ENCODE data around the gene PTPRN2.

Gene PTPRN2

DNA sequence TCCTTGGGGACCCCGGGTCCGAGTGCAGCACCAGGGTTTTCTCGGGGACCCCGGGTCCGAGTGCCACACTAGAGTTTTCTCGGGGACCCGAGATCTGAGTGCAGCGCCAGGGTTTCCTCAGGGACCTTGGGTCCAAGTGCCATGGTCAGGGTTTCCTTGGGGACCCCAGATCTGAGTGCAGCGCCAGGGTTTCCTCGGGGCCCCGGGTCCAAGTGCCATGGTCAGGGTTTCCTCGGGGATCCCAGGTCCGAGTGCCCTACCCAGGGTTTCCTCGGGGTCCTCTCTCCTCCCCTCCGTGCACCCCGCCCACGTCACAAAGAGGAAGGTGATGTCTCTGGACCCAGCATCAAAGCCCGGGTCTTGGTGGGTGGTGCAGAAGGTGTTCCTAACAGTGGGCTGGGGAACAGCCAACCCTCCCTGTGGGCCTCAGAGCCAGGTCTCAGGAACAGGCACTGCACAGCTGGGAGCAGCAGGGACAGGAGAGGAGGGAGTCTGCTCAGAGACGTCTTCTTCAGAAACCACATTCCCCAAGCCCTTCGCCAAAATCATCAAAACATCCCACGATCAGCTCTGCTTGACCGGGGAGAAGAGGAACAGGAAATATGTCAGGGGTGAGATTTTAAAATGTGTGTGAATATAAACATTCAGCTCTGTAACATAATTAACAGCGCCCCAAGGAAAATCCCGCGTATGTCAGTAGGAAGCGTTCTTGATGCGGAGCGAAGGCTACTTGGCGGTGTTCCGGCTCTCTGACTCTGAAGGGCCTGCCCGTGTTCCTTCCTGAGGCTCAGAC is 710.1 kb downstream of the PTPRN2 start:
- no peak for DNase-seq

GRCh38 chr7:157876469-157877285 is 710.9 kb downstream of the PTPRN2 start:
- DNase-seq, result no peak

- no peak for DNase-seq
These were observed 712.1 kb downstream of the PTPRN2 start for GRCh38 chr7:157875230-157876179.

GRCh38 chr7:157874870-157875229 is 712.8 kb downstream of the PTPRN2 start:
- no peak for DNase-seq

GRCh38 chr7:157874208-157874816 is 713.3 kb downstream of the PTPRN2 start:
- DNase-seq, result no peak

DNA sequence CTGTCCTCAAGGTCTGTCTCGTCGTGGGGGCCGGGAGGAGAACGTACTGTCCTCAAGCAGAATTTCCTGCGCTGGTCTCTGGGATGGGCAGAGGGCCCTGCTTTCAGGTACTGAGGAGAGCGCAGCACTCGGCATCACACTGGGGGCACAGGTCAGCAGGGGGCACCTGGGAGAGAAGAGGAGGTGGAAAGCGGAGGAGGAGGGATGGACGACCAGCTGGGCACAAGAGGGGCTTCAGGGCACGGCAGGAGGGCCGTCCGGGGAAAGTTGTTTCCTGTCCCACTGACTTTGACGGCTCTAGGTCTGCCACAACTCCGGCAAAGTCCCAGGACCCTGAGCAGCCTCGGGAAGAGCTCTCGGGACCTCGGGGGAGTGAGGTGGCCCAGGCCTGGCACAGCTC is 714.0 kb downstream of the PTPRN2 start:
- no peak for DNase-seq

DNA sequence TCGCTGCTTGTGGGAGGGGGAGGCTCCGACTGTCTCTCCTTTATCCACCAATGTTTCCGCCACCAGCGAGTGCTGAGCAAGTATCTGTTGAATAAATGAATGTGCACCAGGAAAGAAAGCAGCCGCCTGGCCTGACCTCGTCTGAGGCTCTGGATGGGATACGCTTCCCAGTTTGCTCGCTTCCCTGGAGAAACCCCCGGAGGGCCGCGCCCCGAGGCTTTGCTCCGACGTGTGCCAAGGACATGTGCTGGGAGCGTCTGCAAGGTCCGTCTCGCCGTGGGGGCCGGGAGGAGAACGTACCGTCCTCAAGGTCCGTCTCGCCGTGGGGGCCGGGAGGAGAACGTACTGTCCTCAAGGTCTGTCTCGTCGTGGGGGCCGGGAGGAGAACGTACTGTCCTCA is 714.4 kb downstream of the PTPRN2 start:
- DNase-seq, result no peak

DNA sequence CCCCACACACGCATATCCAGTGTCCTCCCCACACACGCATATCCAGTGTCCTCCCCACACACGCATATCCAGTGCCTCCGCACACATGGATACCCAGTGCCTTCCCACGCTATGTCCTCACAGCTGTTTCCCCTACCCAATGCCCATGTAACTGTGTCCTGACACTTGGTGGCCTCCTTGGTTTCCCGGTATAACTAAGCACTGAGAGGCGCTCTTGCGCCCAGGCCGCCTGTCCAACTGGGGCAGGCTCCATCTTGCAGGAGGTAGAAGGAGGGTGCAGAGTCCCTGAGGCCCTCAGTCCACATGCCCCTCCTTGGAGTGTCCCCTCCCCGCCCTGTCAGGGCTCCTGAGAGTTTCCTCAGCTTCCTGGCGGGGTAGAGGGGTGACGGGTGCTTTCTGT is 715.2 kb downstream of the PTPRN2 start:
- no peak for DNase-seq

GRCh38 chr7:157871681-157872080 is 715.9 kb downstream of the PTPRN2 start:
- no peak for DNase-seq

GRCh38 chr7:157870644-157871290 is 716.9 kb downstream of the PTPRN2 start:
- no peak for DNase-seq

- no peak for DNase-seq
These were observed 717.8 kb downstream of the PTPRN2 start for GRCh38 chr7:157869793-157870192.

DNA sequence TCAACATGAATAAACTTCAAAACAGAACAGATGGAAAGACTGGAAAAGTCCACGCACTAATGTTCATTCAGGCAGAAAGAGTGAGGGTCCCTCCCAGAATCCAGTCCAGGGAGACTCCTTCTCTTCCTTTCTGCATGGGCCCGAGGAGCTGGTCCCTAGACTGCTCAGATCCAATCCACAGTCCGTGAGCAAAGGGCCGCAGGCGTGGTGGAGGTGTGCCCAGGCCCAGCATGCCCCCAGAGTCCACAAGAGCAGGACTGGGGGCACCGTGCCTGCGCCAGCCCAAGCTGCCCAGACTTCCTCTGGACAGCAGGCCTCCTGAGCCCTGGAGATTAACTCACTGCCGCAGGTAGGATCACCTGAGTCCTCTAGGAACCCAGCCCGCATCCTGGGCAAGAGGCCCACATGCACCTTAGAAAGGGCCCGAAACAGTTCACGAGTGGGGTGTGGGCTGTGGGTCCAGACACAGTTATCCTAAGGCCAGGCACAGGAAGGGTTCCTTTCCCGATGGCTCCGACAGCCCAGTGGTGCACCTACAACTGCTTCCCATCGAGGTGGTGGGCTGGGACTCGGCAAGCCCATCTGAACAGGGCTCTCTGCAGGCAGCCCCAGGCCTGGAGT is 719.8 kb downstream of the PTPRN2 start:
- no peak for DNase-seq

DNA sequence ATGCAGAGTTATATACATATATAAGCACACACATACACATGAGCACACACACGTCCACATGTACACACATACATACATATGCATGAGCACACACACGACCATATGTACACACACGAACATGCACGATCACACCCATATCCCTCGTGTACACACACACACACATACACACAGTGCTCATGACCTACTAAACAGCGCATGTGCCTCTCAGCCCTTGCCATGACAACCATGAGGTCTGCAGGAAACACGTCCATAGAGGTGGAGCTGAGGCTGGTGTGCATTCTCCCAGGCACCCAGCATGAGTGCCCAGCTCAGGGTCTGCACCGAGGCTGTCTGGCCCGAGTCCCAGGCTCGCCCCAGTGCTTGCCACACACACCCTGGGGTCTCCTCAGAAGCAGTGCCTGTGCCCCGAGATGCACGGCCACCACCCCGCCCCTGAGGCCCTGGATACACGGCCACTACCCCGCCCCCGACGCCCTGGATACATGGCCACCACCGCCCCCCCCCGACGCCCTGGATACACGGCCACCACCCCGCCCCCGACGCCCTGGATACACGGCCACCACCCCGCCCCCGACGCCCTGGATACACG is 721.2 kb downstream of the PTPRN2 start:
- no peak for DNase-seq

DNA sequence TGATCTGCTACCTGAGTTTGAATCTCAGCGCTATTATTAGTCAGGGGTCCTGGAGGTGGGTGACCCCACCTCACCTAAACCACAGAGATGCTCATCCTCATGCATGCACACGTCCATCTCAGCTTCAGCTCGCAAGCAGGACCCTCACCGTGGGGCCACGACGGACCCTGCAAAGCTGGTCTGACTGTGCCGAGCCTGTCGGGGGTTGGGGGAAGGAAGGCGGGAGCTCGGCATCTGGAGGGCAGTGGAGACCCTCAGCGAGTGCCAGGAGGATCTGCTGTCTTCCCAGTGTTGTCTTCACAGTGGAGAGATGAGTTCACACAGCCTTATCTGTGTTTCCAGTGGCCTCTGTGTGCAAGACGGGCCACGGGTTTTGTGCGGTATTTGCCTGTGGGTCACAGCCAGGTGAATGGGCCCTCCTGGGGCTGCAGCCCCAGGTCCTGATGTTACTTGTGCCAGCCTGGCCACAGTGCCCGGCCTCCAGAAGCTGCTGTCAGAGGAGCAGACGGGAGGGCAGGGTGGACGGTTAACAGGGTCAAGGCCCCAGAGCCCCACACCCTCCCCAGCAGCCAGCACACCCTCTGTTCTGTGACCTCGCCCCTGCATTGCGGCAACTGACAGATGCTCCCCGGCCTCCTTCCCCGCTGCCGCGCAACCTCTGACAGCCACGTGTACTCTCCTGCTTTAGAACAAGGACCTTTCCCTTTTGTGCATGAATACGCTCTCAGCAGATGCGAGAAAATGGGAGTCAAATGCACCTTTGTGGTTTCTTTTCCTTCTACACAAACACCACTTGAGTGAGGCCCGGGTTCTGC is 722.1 kb downstream of the PTPRN2 start:
- no peak for DNase-seq

DNA sequence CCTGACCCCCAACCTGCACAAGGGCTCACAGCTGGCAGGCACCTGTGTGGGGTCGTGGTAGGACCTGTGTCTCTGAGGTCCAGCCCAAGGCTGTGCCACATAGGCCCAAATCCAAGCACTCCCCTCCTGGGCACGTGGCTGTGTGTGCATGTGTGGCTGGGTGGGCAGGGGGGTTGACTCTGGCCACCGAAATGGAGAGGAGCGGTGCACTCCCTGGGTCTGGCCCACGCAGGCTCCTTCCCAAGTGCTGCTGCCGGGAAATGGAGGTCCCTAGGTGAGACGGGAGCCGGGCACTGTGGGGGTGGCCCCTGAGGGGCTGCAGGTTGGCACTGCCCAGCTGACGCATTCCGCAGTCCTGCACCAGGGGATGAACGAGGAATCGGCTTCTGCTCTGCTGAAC is 722.7 kb downstream of the PTPRN2 start:
- DNase-seq, result no peak

DNA sequence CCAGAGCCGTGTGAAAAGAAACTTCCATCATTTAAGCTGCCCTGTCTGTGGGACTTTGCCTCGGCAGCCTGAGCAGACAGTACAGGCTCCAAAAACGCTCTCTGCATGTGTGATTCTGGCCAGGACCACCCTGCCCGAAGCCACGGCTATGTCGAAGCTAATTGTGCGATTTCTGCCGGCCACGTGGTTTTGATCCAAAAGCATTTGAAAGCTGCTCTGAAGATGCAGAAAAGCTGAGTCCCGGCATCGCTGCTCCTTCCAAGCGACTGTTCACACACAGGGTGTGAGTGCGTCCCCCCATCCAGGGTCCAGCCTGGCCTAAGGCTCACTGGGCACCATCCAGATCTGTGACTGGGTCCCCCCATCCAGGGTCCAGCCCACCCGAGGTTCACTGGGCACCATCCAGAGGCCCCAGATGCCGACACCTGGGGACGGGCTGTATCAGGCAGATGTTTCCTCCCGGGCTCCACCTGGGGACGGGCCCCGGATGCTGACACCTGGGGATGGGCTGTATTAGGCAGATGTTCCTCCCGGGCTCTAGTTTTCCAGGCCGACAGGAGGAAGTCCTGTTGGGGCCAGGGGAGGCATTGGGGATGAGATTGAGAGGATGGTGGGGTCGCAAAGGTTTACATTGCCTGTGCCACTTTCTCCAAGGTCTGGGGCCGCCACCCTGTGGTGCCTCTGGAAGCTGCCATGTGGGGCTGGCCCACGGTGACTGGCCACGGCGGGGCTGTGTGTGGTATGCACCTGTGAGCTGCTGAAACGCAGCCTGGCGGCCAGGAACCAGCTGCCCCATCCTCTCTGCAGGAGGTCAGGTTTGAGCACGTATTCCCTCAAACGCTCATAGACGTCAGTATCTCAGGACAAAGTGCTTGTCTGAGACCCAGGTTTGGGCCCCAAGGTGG is 723.5 kb downstream of the PTPRN2 start:
- DNase-seq, result no peak

DNA sequence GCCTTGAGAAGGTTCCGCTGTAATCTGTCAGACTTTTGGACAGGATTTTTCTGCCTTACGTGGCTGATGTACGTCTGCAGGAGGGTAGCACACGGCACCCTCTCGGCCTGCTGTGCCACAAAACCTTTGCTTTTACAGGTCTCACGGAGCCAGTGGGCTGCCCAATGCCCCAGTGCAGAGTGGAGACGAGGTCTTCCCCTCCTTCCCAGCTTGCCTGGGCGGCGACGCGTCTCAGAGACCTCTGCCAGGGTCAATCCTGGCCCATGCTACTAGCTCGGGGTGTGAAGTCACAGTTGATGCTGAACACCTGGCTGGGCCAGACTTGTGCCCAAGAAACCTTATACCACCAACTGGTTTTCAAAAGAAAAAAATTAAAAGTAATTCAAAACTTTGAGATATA is 724.4 kb downstream of the PTPRN2 start:
- DNase-seq, result no peak

DNA sequence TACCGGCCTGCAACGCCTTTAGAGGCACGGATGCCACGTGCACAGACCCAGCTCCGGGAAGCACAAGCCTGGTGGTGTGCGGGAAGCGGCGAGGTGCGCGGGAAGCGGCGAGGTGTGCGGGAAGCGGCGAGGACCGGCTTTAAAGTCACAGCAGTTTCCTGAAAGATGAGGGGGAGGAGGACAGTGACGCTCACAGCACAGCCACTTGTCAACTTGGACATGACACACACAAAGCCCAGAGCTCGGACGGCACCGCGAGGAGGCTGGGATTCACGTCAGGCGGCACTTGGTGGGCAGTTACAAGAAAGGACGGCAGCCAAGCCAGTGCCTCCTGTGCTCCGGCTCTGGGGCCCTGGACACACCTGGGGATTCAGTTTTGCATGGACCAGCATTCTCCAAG is 724.9 kb downstream of the PTPRN2 start:
- DNase-seq, result no peak

DNA sequence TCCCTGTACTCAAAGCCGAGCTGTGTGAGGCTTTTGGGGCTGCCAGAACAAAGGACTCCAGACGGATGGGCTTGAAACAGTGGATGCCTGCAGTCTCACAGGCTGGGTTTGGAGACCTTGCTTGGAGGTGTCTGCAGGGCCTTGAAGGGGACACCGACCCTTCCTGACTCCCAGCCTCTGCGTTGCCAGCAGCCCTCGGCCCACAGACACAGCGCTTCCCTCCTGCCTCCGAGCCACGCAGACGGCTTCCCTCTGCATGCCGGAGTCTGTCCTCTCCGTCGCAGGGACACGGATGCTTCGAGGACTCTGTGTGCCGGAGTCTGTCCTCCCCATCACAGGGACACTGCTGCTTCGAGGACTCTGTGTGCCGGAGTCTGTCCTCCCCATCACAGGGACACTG is 726.1 kb downstream of the PTPRN2 start:
- DNase-seq, result no peak
